MCF 10A (cell line): Measurements from ENCODE around the gene SLMAP. TPM values are rescaled to one million over a fixed set of nuclear protein-coding genes. Genes with fewer than 3 reads are reported as not detected.

ENCODE experiments used
- BruUV-seq: library from RNA; stranded (reverse); fragments of 400-500 nt; replicated peaks from 2 replicates; lab custom pipeline; 2021; lab: Mats Ljungman, UMichigan
- CTCF ChIA-PET: fragments of 300-600 bp; sonication (Branson Sonifier 250); formaldehyde crosslinking; extraction: SDS; loops from one replicate; lab custom pipeline; 2021; ENCODE audit warnings: antibody characterized with exemption, inconsistent platforms; lab: Yijun Ruan, JAX
- POLR2A ChIA-PET: fragments of 300-600, 350-650 bp; sonication (Branson Sonifier 250); formaldehyde crosslinking; extraction: SDS; loops from one replicate; lab custom pipeline; 2020; ENCODE audit warnings: antibody characterized with exemption, inconsistent platforms; lab: Yijun Ruan, JAX
- DNase-seq: peaks from one replicate; pipeline ENCODE4 v3.0.0-alpha.2; 2018; ENCODE audit not compliant: unreplicated experiment
- H3K27ac Mint-ChIP-seq: one replicate; pipeline ENCODE4 v1.8.0; 2022; ENCODE audit warnings: mild to moderate bottlenecking, low read depth, mixed read lengths; ENCODE audit not compliant: unreplicated experiment
- H3K27me3 Mint-ChIP-seq: one replicate; pipeline ENCODE4 v1.8.0; 2022; ENCODE audit warnings: mixed read lengths; ENCODE audit not compliant: insufficient read depth, unreplicated experiment
- H3K36me3 Mint-ChIP-seq: one replicate; pipeline ENCODE4 v1.8.0; 2022; ENCODE audit warnings: mild to moderate bottlenecking, moderate library complexity, mixed read lengths; ENCODE audit not compliant: insufficient read depth, unreplicated experiment
- H3K4me1 Mint-ChIP-seq: one replicate; pipeline ENCODE4 v1.8.0; 2022; ENCODE audit warnings: mixed read lengths; ENCODE audit not compliant: insufficient read depth, unreplicated experiment
- H3K4me3 Mint-ChIP-seq: one replicate; pipeline ENCODE4 v1.8.0; 2022; ENCODE audit warnings: mild to moderate bottlenecking, moderate library complexity, mixed read lengths; ENCODE audit not compliant: unreplicated experiment
- H3K9me3 Mint-ChIP-seq: one replicate; pipeline ENCODE4 v1.8.0; 2022; ENCODE audit warnings: mixed read lengths; ENCODE audit not compliant: unreplicated experiment
- CTCF ChIP-seq: fragments of 200-600 bp; IDR thresholded peaks from one replicate; pipeline ENCODE4 v1.8.0; 2022; ENCODE audit warnings: antibody characterized with exemption, mild to moderate bottlenecking; ENCODE audit not compliant: unreplicated experiment
- intact Hi-C: fragments of 100-400 bp; cut with micrococcal nuclease; formaldehyde crosslinking; loops from 2 replicates; pipeline ENCODE4 v1.14.1; 2022
- total RNA-seq: library from RNA; stranded (reverse); gene quantifications from 2 replicates; pipeline ENCODE4 v1.2.3, GENCODE V29; 2022

Gene SLMAP
- total RNA-seq, 1 experiment from 2014 or later, result 77.9 TPM

- Mint-ChIP-seq H3K9me3 (no peaks in the 10 kb centered on the region), H3K4me1 (no peaks in the 10 kb centered on the region), H3K27me3 (no peaks in the 10 kb centered on the region), H3K4me3 (no peak overlapping the region), H3K36me3 (peaks cover 41% of the 10 kb centered on the region), H3K27ac (no peak overlapping the region)
- intact Hi-C loops, result no loop called here
- ChIA-PET CTCF (no interaction called here), POLR2A (no interaction called here)
- no TSS peak for BruUV-seq
- no peak for TF ChIP-seq CTCF
- DNase-seq, result no peak
Measured at GRCh38 chr3:57934373-57934772, 178.3 kb downstream of the SLMAP start.

GRCh38 chr3:57935539-57935938, 179.4 kb downstream of the SLMAP start:
- no peak overlapping the region for H3K27ac Mint-ChIP-seq
- no peak for TF ChIP-seq CTCF
- H3K36me3 Mint-ChIP-seq, result peaks cover 37% of the 10 kb centered on the region
- no peaks in the 10 kb centered on the region for H3K9me3 Mint-ChIP-seq
- H3K27me3 Mint-ChIP-seq, result no peaks in the 10 kb centered on the region
- no TSS peak for BruUV-seq
- POLR2A ChIA-PET, result no interaction called here
- DNase-seq, result no peak
- CTCF ChIA-PET, result interaction anchor here (0.6 kb wide), 1 partner anchor 58 kb away, joined by 3 read pairs; no protein-coding TSS in a partner anchor
- intact Hi-C loops, result no loop called here
- no peaks in the 10 kb centered on the region for H3K4me1 Mint-ChIP-seq
- H3K4me3 Mint-ChIP-seq, result no peak overlapping the region

- POLR2A ChIA-PET, result interaction anchor here (1.1 kb wide), 1 partner anchor 14 kb away, joined by 3 read pairs; no protein-coding TSS in a partner anchor
- no TSS peak for BruUV-seq
- H3K4me1 Mint-ChIP-seq, result no peaks in the 10 kb centered on the region
- intact Hi-C loops, result no loop called here
- H3K4me3 Mint-ChIP-seq, result no peak overlapping the region
- no peak overlapping the region for H3K27ac Mint-ChIP-seq
- TF ChIP-seq CTCF, result no peak
- CTCF ChIA-PET, result no interaction called here
- H3K36me3 Mint-ChIP-seq, result peaks cover 31% of the 10 kb centered on the region
- no peaks in the 10 kb centered on the region for H3K9me3 Mint-ChIP-seq
- H3K27me3 Mint-ChIP-seq, result no peaks in the 10 kb centered on the region
- no peak for DNase-seq
Measured at GRCh38 chr3:57937092-57937491, 181.0 kb downstream of the SLMAP start.

- no peak for TF ChIP-seq CTCF
Measured at GRCh38 chr3:57939775-57940174, 183.7 kb downstream of the SLMAP start.

More at GRCh38 chr3:57939775-57940174, 183.7 kb downstream of the SLMAP start:
- POLR2A ChIA-PET, result no interaction called here
- H3K27ac Mint-ChIP-seq, result no peak overlapping the region
- intact Hi-C loops, result no loop called here
- CTCF ChIA-PET, result interaction anchor here (0.6 to 1.7 kb wide), 2 partner anchors 10 to 92 kb away, joined by 3 to 7 read pairs; no protein-coding TSS in a partner anchor
- H3K36me3 Mint-ChIP-seq, result peaks cover 39% of the 10 kb centered on the region
- H3K4me3 Mint-ChIP-seq, result no peak overlapping the region
- no peaks in the 10 kb centered on the region for H3K27me3 Mint-ChIP-seq
- H3K9me3 Mint-ChIP-seq, result no peaks in the 10 kb centered on the region
- peaks cover 16% of the 10 kb centered on the region for H3K4me1 Mint-ChIP-seq
- no TSS peak for BruUV-seq
- DNase-seq, result no peak
